WERI-Rb-1 (cell line): ENCODE measurements around the gene DHRS7B.
"Not testable (repeated sequence)": the region's sequence is repeated elsewhere in the genome, so short reads cannot be mapped to it uniquely, and the experiment has no call there.

ENCODE experiments used
- DNase-seq: peaks from one replicate; pipeline ENCODE4 v3.0.0-alpha.2; 2020
- H3K27ac ChIP-seq: fragments of 250-450 bp; sonication (Bioruptor Pico); 2 replicates; pipeline ENCODE4 v1.5.1; 2020; ENCODE audit warnings: mild to moderate bottlenecking, moderate library complexity
- H3K27me3 ChIP-seq: fragments of 250-450 bp; sonication (Bioruptor Pico); 2 replicates; pipeline ENCODE4 v1.5.1; 2021; ENCODE audit warnings: mild to moderate bottlenecking, low read depth, moderate library complexity; ENCODE audit not compliant: insufficient read depth, severe bottlenecking
- H3K36me3 ChIP-seq: fragments of 250-450 bp; sonication (Bioruptor Pico); 2 replicates; pipeline ENCODE4 v1.5.1; 2020; ENCODE audit warnings: mild to moderate bottlenecking, moderate library complexity
- H3K4me3 ChIP-seq: 2 replicates; pipeline ENCODE4 v1.5.1; 2011; ENCODE audit warnings: low read depth, mild to moderate bottlenecking, control low read depth, low read length
- H3K9me3 ChIP-seq: fragments of 250-450 bp; sonication (Bioruptor Pico); 2 replicates; pipeline ENCODE4 v1.5.1; 2021; ENCODE audit warnings: mild to moderate bottlenecking, moderate library complexity; ENCODE audit not compliant: severe bottlenecking
- CTCF ChIP-seq: IDR thresholded peaks from 2 replicates; pipeline ENCODE4 v1.5.1; 2011; ENCODE audit warnings: low read depth, mild to moderate bottlenecking, control low read depth, inconsistent platforms, low read length

Gene DHRS7B

GRCh38 chr17:21105064-21105894 lies 21.5 kb upstream of the DHRS7B start:
- no peaks in the 10 kb centered on the region for H3K36me3 ChIP-seq
- DNase-seq = no peak
- no peaks in the 10 kb centered on the region for H3K27me3 ChIP-seq
- no peak for TF ChIP-seq CTCF
- no peaks in the 10 kb centered on the region for H3K9me3 ChIP-seq
- H3K27ac ChIP-seq = no peak overlapping the region
- H3K4me3 ChIP-seq = no peak overlapping the region

GRCh38 chr17:21106316-21106715 lies 20.4 kb upstream of the DHRS7B start:
- Histone ChIP-seq H3K9me3 (no peaks in the 10 kb centered on the region), H3K4me3 (no peak overlapping the region), H3K27ac (no peak overlapping the region), H3K27me3 (no peaks in the 10 kb centered on the region), H3K36me3 (no peaks in the 10 kb centered on the region)
- no peak for TF ChIP-seq CTCF
- DNase-seq = no peak

- not testable (repeated sequence) for H3K27me3 ChIP-seq, H3K9me3 ChIP-seq, DNase-seq, H3K27ac ChIP-seq, H3K36me3 ChIP-seq, H3K4me3 ChIP-seq
Measured at GRCh38 chr17:21107067-21107650, 19.6 kb upstream of the DHRS7B start.

- Histone ChIP-seq H3K36me3 (no peaks in the 10 kb centered on the region), H3K4me3 (no peak overlapping the region), H3K9me3 (no peaks in the 10 kb centered on the region), H3K27me3 (no peaks in the 10 kb centered on the region), H3K27ac (no peak overlapping the region)
- no peak for DNase-seq
- TF ChIP-seq CTCF = no peak
Measured at GRCh38 chr17:21108651-21109050, 18.1 kb upstream of the DHRS7B start.

DNA sequence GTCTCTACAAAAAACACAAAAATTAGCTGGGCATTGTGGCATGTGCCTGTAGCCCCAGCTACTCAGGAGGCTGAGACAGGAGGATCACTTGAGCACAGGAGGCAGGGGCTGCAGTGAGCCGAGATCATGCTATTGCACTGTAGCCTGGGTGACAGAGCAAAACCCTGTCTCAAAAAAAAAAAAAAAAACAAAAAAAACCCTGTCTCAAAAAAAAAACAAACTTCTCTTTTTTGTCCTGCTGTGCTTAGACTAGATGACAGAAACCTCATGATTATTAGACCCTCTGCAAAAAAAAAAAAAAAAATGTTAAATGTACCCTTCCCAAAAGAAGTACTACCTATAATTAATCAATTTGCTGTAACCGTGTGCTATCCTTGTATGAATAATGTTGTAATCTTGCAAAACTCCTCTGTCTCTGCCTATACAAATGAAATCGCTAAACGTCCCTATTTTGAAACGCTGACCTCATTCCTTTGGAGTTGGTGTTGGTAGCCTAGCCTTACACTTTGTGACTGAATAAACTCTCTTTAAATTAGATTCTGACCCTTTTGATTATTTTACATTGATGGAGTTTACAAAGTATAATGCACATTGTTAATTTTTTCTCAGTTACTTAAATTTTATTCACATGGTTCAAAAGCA lies 13.6 kb upstream of the DHRS7B start:
- DNase-seq = no peak
- H3K27ac ChIP-seq = no peak overlapping the region
- H3K36me3 ChIP-seq = no peaks in the 10 kb centered on the region
- H3K27me3 ChIP-seq = no peaks in the 10 kb centered on the region
- no peaks in the 10 kb centered on the region for H3K9me3 ChIP-seq
- no peak overlapping the region for H3K4me3 ChIP-seq
- no peak for TF ChIP-seq CTCF

DNA sequence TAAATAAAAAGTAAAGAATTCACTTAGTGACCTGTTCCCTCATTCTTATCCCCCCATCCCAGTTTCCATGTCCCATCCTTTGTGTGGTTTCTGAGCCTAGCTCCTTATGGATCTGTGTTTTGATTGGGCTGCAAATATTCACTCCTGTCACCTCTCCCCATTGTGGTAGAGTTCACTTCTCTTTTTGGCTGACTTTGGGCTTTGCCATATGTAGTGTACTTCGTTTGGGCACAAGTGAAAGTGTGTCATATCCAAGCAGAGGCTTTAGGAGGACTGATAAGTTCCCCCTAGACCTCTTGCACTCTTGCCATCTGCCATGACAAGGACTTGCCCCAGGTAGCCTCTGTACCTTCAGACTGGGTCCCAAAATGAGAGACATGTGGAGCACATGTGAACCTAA lies 13.0 kb upstream of the DHRS7B start:
- no peak for TF ChIP-seq CTCF

DNA sequence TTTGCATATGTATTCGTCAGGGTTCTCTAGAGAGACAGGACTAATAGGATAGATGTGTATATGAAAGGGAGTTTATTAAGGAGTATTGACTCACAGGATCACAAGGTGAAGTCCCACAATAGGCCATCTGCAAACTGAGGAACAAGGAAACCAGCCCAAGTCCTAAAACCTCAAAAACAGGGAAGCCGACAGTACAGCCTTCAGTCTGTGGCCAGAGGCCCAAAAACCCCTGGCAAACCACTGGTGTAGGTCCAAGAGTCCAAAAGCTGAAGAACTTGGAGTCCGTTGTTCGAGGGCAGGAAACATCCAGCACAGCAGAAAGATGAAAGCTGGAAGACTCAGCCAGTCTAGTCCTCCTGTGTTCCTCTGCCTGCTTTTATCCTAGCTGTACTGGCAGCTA lies 12.0 kb upstream of the DHRS7B start:
- not testable (repeated sequence) for H3K9me3 ChIP-seq, H3K4me3 ChIP-seq, H3K27ac ChIP-seq, H3K36me3 ChIP-seq, DNase-seq, H3K27me3 ChIP-seq

More for the DNA sequence above, 13.0 kb upstream of the DHRS7B start:
- no peaks in the 10 kb centered on the region for H3K27me3 ChIP-seq
- H3K27ac ChIP-seq = no peak overlapping the region
- DNase-seq = no peak
- H3K4me3 ChIP-seq = no peak overlapping the region
- H3K36me3 ChIP-seq = no peaks in the 10 kb centered on the region
- H3K9me3 ChIP-seq = no peaks in the 10 kb centered on the region
